GM18519 (cell line): Measurements from ENCODE around the gene LIMS2.

Source experiments
- ATAC-seq: cut with Tn5 transposase; IDR thresholded peaks from one replicate; pipeline ENCODE4 v1.9.1; 2021; ENCODE audit warnings: mild to moderate bottlenecking, moderate library complexity; ENCODE audit not compliant: unreplicated experiment, low FRiP score

The LIMS2 gene

DNA sequence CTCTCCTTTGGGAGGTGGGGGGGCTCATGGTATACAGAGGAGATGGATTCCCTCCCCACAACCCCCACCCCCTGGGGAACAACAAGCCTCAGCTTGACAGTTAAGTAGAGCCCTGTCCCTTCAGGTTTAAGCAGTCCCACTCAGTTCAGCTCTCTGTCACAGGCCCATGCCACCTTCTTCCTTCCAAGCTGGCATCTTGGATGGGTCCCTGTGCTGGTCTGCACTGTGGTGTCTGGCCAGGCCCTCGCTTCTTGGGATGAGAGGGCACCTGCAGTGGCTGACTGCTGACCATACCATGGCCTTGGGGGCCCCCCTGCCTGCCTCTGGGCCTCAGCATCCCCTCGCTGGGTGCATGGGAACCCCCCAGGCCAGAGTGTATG is 49.8 kb downstream of the LIMS2 start:
- ATAC-seq: no peak

DNA sequence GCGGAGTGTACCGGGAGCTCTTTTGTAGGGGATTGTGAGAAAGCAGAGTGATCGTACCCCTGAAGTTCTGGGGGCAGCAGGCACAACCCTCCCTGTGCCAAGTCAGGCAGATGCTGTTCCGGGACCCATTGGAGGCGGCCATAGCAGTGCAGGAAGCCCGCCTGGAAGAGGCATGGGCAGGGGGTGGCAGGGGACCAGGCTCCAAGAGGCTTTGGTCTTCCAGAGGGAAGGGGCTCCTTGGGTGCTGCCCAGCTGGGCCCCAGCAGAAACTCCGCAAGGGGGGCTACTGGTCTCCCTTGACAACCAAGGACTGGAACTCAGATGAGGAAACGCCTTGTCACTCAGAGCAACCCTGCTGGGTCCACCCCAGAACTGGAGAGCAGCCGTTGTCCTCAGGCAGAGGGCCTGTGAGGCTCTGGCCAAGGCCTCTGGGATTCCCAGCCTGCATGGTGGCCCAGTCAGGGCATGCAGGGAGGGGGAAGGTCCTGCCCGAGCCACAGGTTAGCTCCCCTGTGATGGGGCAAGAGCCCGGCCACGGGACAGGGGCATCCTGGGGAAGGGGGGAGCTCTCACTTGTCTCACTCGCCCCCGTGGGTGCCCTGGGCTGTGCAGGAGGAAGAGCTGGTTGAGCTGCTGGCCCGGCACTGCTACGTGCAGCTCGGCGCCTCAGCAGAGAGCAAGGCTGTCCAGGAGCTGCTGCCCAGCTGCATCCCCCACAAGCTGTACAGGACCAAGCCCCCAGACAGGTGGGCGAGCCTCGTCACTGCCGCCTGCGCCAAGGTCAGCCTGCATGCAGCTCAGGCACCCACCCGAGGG is 50.4 kb downstream of the LIMS2 start:
- no peak for ATAC-seq

DNA sequence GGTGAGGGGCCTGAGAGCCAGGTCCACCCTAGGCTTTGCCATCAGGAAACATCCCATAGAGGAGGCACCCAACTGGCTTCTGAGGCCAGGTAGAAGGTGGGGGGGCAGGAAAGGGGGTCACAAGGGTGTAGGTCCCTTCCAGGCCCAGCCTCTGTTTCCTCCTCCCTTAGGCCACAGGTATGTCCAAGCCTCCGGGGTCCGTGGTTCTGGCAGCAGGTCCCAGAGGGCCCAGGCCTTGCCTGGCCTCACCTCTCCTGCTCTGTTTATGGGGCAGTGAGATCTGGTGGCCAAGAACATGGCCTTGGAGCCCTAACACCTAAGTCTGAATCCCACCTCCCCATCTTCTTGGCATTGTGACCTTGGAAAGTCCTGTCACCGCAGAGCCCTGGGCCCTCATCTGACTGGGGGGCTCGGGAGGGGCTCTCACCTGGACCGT is 51.0 kb downstream of the LIMS2 start:
- no peak for ATAC-seq

DNA sequence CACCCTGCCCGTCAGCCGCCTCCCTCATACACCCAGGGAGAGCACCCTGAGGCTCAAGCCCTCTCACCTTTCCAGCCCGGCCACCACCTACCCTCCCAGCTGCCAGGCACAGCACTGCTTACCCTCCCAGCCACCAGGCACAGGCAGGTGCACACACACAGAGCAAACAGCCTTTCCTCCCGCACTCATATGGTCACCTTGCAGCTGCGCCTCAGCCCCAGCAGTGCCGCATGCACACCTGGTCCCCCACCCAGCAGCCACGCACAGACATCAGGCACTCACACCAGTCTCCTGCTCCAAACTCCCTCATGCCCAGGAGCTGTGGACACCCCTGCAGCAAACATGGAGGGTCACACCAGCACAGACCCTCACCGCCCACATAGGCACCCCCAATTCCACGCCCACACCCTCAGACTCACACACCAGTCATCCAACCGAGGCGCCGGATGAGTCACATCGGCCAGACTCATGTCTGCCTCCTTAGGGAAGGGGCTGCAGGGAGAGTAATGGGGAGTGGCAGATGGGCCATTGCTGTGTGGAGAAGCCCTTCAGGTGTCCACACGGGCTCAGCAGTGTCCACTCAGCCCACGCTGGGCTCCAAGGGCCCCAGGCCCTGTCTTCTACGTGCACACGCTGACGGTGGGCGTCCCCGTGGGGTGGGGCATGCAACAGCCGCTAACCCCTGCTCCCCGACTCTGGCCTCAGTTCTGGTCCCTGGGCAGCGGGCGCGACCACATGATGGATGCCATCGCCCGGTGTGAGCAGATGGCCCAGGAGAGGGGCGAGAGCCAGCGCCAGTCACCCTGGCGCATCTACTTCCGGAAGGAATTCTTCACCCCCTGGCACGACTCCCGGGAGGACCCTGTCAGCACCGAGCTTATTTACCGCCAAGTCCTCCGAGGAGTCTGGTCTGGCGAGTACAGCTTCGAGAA is 51.7 kb downstream of the LIMS2 start:
- no peak for ATAC-seq

DNA sequence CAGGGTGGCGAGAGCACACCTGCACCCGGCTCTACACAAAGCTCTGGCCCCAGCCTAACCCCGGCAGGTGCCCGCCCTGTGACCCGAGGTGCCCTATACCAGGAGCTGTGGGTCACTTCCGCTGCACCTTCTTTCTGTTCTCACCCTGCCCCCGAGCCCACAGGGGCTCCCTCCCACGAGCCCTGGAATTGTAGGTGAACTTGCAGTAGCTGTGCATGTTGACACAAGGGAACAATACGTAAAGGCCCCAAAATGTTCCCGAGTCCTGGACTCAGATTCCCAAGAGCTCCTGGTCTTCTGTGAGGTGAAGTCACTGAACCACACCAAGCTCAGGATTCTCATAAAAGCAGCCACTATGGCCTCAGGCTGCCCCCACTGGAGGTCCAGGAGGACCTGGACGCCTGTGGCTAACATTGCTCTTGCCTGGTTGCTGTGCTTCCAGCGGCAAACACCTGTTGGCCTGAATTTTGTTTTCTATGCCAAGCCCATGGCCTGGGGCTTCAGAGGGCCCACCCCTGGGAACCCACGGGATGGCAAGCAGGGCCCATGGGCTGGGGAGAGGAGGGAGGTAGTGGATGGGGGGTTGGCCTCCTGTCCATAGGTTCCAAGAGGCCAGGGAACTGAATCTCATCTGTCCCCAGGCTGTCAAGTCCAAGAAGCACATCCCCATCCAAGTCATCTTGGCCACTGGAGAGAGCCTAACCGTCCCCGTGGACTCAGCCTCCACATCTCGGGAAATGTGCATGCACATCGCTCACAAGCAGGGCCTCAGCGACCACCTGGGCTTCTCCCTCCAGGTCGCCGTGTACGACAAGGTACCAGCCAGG is 52.6 kb downstream of the LIMS2 start:
- ATAC-seq: no peak

DNA sequence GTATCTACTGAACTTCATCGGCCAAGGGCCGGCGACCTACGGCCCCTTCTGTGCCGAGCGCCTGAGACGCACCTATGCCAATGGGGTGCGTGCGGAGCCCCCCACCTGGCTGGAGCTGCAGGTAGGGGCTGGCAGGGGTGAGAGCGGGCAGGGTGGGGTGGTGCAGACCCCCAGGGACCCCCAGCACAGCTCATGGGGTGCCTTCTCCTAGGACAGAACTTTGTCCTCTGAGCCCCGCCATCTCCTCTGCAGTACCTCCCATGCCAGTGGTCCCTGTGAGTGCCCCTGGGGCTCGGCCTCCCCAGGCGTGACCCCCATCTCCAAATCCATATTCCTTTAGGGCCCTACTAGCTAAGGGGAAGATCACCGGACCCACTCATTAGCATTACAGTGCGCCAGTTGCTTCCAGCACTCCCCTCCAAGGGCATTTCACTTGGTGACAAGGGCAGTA is 53.3 kb downstream of the LIMS2 start:
- no peak for ATAC-seq

DNA sequence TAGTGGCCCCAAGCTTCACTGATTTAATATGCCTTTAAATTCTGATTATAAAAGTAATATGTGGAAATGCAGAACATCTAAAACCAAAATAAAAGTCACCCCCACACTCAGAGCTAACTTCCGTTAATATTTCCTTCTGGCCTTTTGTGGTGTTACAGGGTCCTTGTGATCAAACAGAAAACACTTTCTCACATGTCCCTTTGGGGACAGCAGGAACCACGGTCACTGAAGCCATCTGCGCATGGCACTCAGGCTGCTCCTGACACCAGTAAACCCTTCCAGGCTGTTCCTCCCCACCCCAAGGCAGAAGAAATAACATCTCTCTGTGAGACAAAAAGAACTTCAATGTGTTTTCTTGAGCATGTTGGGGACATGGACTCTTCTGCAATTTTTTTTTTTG is 54.5 kb downstream of the LIMS2 start:
- no peak for ATAC-seq

DNA sequence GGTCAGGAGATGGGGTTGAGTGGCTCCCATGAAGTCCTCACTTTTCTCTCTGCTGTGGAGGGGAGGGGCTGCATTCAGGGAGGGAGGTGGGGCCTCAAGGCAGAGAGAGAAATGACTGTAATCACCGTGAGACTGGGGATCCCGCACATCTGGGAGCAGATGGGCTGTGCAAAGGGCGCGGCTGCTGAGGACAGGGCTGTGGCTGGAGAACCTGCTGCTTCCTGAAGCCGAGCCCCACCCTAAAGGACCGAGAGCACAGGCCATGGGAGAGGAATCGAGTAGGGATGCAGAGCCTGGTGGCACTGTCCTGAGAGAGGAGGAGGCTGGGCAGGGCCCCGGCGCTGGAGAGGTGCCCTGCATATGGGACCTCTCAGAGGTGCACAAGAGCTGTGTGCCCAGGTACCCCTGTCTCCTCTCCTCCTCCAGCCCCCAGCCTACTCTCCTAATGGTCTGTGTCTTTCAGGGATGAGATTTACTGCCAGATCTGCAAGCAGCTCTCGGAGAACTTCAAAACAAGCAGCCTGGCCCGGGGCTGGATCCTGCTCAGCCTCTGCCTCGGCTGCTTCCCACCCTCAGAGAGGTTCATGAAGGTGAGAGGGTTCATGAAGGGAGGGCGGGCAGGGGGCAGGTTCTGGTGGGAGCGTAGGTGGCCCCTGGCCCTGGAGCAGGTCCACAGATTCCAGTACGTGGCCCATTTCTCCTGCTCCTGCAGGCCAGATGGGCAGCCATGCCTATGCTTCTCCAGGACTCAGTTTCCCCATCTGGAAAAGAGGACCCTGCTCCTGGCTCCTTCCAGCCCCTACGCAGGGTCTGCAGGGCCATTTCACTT is 55.2 kb downstream of the LIMS2 start:
- ATAC-seq: no peak

DNA sequence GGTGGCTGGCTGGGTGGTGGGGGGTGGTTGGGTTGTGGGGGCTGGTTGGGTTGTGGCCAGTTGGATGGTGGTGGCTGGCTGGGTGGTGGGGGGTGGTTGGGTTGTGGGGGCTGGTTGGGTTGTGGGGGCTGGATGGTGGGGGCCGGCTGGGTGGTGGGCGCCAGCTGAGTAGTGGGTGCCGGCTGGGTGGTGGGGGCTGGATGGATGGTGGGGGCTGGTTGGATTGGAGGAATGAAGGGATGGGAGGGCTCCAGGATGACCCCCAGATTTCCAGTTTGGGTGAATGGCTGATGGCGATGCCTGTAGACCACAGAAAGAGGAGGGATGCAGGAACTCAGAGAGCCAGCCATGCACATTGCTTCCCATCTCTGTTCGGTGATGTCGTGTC is 56.1 kb downstream of the LIMS2 start:
- ATAC-seq: no peak

DNA sequence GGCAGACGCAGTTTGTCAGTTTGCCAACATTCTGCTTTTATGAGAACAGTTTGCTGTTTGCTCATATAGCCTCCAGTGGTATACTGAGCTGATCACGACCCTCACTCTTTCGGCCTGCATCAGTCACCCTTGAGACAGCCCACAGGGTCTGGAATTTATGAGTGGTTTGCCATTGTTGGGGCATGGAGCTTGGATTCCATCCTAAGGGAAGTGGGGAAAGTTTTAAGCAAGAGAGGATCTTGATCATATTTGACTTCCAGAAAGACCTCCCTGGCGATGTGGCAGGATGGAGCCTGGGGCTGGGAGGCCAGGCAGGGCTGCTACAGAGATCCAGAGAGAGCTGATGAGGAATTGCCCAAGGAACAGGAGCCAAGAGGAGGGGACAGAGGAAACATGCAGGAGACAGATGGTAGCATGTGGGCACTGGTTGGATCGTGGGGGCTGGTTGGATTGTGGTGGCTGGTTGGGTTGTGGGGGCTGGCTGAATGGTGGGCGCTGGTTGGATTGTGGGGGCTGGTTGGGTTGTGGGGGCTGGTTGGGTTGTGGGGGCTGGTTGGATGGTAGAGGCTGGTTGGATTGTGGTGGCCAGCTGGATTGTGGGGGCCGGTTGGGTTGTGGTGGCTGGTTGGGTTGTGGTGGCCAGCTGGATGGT is 56.7 kb downstream of the LIMS2 start:
- ATAC-seq: no peak

DNA sequence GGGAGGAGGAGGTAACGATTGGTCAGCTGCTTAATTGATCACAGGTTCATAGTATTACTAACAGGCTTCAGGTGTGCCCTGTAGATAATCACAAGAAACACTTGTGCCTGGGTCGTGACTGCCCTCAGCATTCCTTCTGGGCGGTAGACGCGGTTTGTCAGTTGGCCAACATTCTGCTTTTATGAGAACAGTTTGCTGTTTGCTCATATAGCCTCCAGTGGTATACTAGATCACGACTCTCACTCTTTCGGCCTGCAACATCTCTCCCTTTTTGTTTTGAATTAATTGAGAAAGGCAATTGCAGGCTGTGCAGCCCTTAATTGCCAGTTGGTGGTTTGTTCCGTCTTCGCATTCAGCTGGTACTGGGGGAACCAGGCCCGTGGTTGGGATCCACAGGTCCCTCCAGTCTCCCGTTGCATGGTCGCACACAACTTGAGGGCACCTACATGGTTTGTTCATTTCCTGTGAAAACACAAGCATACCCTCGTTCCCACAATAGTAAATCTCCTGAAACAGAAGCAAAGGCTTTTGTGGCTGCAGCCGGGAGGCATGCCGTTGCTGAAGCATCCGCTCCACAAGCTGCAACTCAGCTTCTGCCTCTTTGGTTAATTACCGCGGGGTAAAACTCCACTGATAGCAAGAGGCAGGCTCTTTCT is 59.7 kb downstream of the LIMS2 start:
- ATAC-seq: no peak

DNA sequence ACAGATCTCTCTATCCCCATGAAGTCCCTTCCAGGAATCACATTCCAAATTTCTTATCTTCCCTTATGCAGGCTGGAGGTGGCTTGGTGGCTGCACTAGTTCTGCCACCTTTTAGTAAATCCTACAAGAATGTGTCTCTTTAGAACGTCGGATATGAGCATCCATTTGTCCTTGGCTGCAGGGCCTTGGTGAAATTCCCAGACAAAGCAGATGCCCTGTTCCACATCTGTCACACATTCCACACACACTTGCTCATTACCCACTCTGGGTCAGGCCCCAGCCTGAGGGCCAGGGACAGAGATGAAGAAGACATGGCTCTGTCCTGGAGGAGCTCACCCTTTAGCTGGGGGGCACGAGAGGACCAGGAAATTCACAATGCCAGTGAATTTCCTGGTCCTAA is 60.6 kb downstream of the LIMS2 start:
- ATAC-seq: no peak

DNA sequence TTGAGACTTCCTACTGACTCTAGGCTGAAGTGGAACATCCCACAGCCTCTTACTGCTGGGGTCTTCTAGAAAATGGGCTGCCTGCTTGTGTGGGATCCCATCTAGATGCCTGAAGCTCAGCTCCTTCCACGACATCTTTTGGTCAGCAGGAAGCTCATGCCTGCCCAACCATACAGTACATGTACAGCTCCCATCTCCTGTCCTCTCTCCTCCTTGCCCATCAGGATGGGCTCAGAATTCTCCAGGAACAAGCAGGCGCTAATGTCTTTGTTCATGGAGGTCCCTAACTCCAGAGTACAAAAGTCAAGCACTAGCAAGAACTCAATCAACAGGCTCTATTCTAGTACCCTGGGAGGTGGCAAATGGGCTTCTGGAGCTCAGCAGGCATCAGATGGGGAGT is 61.1 kb downstream of the LIMS2 start:
- no peak for ATAC-seq

DNA sequence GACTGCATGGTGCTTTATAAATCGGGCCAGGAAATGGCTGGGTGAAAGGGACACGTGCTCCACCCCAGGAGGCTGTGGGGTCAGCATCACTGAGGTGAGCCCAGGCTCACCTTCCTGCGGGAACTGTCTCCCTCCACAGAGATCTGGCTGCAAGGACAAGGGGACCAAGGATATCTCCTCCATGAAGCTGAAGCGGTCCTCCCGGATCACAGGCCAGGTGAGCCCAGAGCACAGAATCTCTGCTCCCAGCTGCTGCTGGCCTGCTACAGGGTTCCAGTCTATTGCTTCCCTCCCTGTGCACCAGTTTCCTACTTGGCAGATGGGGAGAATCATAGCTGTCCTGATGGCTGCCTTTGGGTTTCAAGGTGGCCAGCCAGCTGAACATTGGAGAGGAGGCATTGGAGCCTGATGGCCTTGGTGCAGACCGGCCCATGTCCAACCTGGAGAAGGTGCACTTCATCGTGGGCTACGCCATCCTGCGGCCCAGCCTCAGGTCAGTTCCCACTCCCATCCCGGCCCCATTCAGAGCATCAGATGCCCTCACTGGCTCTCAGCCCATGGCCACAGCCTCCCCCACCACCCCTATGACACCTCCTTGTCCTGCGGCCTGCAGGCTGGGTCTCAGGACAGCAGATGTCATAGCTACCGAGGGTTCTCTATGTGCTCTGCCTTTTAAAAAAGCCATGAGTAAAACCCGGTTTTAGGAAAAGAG is 63.1 kb downstream of the LIMS2 start:
- no peak for ATAC-seq

DNA sequence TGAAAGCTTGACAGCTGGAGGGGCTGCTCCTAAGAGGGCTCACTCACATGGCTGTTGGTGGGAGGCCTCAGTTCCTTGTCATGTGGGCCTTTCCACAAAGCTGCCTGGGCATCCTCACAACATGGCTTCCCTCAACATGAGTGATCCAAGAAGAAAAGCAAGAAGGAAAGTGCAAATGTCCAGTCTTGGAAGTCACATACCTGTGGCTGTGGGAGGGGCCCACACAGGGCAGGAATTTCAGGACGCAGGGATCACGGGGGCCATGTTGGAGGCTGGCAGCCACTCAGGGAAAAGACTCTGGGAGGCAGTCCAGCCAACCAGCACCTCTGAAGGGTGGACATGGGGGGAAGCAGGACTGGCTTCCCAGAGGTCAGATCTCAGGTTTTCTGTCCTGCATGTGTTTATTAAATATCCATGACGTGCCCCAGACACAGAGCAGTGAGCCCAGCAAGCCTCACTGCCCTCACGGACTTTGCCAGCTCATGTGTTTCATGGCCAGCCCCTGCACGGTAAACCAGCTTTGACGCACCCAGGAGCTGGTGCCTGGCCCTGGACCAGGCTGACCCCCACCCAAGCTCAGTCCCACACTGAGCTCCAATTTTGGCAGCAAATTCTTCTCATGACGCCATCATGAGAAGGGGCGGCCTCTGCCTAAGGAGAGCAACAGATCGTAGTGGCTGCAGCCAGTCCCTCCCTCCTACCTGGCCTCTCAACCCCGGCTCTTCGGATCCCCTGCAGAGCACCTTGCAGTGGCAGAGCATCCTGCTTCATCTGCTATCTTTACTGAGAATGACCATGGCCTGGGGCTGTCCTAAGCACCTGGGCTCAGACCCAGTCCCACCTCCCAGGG is 64.0 kb downstream of the LIMS2 start:
- no peak for ATAC-seq

DNA sequence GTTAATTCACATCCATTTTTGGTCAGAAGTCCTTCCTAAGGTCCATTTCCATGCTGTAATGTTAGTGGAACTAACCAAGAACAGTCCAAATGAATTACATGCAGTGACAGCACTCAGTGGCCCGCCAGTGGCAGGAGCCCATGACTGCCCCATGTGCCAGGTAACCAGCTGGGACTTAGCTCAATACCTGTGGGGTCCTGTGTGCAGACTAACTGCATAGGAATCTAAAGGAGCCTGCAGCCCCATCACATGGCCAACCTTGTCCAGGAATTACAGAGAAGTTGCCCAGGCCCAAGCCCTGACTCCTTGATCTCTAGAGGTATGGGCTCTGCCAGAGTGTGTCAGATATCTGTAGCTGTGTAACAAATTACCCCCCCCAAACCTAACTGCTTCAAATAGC is 64.8 kb downstream of the LIMS2 start:
- ATAC-seq: no peak

DNA sequence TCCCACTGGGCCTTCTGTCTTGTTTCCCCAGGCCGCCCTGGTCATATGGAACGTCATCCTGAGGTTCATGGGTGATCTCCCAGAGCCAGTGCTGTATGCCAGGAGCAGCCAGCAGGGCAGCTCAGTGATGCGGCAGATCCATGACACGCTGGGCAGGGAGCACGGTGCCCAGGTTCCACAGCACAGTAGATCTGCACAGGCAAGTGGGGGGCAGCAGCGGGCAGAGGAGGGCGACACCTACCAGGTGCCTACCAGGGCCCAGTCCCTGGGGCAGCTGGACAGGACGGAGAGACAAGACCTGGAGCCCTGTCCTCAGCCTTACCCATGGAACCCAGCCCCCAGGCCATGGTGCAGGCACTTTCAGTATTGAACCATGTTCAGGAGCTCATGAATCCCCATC is 65.5 kb downstream of the LIMS2 start:
- no peak for ATAC-seq
